CD4-positive, alpha-beta T cell treated with Interleukin-4 for 1 hour (primary cell): Measurements from ENCODE around the gene SRA1.
A peak's percentile ranks its signal among the peaks of the same experiment; 100 is the strongest.

ENCODE experiments used
- DNase-seq, 2 donors: peaks; one replicate each; pipeline ENCODE4 v3.0.0-alpha.2; 2020 to 2022

SRA1 gene

DNA sequence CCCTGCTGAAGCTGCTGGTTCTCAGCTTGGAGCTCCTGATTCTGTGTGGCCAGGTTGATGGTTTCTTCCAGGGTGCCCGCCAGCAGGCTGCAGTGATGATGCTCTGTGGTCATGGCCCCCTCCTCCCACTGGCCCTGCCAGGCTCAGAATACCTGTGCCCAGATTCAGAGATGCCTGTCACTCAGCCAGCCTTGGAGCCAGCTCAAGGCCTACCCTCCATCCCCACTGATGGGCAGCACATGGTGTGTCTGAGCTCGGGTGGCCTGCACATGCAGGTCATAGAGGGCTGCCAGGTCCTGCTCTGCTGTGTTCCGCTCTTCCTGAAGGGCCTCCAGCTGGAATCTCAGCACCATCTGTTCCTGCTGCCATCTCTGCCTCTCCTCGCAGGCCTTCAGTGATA, 12.8 kb upstream of the SRA1 start:
- DNase-seq, result no peak

DNA sequence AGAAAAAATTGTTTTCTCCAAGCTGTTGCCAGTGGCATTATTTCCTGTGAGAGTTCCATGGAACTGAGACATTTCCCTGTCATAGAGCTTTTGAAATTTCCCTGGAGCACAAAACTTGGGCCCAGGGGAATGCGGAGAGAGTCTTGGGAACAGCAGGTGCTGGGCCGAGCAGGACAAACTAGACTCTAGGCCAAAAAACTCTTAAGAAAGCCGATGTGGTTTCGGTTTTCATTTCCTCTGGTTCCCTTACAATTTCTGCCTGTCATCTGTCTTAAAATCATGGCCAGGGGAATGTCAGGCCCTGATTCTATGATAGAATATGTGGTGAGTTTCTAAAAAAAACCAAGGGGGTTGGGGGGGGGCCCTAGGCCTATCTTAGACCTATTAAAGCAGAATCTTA, 11.9 kb upstream of the SRA1 start:
- DNase-seq, result peak in 1 of 2 donors; percentile 45

DNA sequence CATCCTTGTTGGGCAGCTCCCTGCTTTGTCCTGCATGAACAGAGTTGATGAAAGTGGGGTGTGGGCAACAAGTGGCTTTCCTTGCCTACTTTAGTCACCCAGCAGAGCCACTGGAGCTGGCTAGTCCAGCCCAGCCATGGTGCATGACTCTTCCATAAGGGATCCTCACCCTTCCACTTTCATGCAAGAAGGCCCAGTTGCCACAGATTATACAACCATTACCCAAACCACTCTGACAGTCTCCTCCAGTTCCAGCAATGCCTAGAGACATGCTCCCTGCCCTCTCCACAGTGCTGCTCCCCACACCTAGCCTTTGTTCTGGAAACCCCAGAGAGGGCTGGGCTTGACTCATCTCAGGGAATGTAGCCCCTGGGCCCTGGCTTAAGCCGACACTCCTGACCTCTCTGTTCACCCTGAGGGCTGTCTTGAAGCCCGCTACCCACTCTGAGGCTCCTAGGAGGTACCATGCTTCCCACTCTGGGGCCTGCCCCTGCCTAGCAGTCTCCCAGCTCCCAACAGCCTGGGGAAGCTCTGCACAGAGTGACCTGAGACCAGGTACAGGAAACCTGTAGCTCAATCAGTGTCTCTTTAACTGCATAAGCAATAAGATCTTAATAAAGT, 11.3 kb upstream of the SRA1 start:
- no peak for DNase-seq

DNA sequence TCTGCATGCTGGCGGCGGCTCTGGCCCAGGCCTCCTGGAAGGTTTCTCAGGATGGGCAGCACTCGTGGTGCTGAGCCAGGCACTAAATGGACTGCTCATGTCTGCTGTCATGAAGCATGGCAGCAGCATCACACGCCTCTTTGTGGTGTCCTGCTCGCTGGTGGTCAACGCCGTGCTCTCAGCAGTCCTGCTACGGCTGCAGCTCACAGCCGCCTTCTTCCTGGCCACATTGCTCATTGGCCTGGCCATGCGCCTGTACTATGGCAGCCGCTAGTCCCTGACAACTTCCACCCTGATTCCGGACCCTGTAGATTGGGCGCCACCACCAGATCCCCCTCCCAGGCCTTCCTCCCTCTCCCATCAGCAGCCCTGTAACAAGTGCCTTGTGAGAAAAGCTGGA, 10.6 kb upstream of the SRA1 start:
- DNase-seq, result no peak

DNA sequence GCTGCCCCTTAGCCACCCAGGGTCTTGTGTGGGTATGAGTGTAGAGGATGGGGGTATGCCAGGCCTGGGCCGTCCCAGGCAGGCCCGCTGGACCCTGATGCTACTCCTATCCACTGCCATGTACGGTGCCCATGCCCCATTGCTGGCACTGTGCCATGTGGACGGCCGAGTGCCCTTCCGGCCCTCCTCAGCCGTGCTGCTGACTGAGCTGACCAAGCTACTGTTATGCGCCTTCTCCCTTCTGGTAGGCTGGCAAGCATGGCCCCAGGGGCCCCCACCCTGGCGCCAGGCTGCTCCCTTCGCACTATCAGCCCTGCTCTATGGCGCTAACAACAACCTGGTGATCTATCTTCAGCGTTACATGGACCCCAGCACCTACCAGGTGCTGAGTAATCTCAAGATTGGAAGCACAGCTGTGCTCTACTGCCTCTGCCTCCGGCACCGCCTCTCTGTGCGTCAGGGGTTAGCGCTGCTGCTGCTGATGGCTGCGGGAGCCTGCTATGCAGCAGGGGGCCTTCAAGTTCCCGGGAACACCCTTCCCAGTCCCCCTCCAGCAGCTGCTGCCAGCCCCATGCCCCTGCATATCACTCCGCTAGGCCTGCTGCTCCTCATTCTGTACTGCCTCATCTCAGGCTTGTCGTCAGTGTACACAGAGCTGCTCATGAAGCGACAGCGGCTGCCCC, 10.0 kb upstream of the SRA1 start:
- no peak for DNase-seq

DNA sequence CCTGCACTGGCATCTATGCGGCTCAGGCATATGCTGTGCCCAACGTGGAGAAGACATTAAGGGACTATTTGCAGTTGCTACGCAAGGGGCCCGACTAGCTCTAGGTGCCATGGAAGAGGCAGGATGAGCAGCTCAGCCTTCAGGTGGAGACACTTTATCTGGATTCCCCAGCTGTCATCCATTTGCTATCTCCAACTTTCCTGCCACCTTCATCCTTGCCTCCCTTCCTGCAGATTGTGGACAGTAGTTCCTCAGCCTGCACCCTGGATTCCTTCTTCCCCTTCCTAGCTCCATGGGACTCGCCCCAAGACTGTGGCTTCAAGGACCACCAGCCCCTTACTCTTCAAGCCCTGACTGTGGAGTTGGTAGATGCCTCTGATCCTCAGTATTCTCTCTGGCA, 9.4 kb upstream of the SRA1 start:
- DNase-seq, result no peak

DNA sequence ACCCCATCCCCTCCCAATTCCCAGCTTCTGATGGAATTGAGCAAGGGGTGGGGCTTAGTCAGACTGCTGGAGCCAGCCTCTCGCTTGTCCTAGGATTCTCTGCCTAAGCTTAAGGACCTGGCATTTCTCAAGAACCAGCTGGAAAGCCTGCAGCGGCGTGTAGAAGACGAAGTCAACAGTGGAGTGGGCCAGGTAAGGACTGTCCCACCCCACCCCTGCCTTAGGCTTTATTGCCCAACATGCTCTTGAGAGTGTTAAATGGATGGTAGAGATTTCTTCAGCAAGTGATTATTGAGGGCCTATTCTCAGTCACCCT, 8.5 kb upstream of the SRA1 start:
- DNase-seq, result no peak

DNA sequence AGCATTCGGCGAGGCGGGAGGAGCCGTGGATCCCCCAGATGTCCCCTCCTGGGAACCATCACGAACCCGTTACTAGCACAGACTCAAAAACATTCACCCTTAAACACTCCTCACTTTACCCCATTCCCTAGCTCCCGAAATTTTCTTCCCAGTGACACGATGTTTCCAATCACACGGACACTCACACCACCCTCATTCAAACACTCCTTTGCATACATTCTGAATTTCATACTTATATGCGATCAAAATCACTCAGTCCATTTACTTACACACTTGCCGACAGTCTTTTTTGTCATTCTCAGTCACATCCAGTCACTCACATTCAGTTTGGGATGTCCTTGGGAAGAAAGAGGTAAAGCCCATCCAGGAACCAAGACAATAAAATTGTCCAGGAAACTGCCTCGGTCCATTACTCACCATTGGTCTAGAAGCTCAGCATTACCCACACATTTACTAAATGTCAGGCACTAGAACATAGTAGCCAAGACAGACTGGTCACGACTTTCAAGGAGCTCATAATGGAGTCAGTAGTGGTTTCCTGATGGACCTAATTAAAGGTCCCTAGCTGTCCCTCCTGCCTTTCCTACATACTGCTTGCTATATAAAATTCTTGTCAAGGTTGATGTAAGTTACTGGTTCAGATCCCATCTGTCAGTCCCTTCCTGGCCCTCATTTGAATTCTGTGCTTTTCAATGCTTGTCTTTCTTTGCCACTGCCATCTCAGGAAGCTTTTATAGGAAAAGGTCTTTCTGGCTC, 7.9 kb upstream of the SRA1 start:
- DNase-seq, result no peak

DNA sequence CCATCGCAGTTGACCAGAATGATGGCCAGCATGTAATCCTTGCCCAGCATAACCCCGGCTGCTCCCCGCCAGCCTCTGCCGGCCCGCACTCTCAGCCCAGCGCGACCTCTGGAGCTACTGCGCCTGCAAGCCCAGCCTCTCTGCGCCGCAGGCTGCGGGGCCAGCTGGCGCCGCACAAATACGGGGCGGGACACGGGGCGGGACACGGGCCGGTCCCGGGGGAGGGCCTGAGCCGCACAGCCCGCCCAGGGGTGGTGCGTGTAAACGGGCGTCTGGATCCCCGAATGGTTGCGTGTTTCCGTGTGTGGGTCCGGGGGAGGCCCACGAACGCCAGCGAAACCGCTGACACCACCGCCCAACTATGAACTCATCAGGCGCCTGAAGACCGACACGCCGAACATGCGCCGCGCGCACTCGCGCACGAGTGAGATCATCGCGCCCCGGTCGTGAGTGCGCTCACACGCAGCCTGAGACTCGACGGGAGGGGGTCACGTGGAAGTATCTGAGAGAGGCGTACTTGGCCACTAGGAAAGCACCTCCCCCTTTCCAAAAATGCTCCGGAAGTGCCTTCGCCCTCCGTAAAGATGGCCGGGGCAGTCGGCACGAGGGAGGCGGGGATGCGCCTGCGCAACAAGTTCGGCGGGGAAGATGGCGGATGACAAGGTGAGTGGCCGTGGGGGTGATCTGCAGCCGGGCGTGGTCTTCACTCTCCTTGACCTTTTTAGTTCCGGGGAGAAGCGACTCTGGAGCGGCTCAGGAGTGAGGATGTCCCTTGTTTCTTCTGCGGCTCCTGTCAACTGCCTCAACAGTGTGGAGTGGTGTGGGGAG, 7.1 kb upstream of the SRA1 start, which contains the start of the genes APBB3 and SLC35A4:
APBB3 (minus strand) TSS at position 403 of the 828 bp plus-strand sequence; CDS start at position 50, 353 bp downstream.
SLC35A4 (plus strand) TSS at position 633 of the 828 bp plus-strand sequence. CDS start 2,342 bp downstream, outside the sequence.
- DNase-seq, result peak; percentile 99

DNA sequence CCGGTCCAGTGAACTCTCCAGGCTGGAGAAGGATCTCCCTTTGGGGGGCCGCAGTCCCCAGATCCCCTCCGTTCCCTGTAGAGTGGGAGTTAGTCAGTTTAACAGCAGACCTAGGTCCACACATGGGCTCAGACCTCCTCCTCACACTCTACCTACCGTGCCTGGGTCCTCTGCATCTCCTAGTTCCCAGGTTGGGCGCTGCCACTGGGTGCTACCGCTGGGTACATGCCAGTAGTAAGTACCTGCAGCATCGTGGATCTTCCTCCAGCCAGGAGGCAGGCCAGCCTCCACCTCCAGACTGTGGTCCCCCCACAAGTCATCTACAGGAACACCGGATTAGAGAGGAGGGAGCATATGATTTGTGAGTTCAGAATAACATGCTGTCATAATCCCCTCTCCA, 6.3 kb upstream of the SRA1 start:
- no peak for DNase-seq

DNA sequence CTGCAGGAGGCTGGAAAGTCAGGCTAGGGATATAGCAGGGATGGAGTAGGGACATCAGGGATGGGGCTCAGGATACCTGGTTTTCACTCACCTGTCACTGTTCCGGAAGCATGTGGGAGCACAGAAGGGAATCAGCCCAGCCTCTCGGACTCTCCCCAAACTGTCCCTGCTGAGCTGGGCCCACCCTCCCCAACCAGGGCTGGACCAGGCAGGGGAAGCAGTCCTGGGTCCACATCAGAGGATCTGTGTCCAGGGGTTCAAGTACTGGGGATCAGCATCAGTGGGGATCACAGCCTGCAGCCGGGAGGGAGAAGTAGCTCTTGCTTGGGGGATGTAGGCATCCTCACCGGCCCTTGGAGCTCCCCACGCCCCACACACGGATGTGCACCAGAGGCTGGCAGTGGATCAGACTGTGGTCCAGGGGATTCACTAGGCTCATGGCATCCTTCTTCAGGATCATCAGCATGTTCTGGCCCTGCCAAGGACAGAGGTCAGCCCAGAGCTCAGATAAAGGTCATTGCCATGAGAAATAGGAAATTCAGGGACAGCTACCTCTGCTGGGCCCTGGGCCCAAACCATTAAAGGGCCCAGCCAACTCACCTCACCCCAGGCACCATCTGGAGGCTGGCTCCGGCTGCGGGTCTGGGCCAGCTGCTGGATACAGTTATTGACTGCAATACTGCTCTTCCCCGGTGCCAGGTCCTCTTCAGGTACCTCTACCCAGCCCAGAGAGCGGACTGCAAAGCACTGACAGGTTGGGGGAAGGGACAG, 4.7 kb upstream of the SRA1 start:
- no peak for DNase-seq

DNA sequence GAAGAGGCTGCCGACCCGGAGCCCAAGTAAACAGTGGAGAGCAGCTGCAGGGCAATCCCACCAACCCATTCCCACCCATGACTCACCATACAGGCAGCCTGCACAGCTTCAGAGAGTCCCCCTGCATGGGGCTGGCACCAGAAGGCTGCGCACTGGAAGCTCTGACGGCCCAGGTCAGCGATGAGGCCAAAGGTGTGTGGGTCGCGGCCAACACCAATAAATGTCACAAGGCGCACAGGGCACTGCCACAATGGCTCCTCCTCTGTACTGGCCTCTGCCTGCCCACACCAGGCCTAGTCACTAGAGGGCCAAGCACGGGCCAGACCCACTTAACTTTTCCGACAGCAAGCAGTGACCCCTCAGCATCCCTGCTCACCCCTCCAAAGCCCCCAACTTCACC, 3.0 kb upstream of the SRA1 start:
- no peak for DNase-seq

DNA sequence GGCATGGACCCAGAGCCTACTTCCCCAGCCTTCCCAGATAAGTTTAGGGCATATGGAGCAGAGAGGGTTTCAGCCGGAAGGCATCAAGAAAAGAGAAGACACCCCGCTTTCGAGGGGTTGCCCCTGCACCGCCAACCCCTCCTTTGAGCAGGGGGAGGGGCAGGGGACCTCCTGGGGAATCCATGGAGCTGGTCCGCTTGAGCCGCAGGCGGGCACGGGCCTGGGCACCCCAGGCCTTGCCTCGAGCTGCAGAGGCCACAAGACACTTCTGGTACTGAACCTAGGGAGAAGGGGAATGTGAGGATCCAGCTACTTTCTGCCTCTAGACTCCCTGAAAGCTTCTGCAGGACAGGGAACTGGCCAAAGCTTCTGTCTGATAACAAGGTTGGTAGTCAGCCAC, 1.3 kb upstream of the SRA1 start:
- DNase-seq, result no peak

DNA sequence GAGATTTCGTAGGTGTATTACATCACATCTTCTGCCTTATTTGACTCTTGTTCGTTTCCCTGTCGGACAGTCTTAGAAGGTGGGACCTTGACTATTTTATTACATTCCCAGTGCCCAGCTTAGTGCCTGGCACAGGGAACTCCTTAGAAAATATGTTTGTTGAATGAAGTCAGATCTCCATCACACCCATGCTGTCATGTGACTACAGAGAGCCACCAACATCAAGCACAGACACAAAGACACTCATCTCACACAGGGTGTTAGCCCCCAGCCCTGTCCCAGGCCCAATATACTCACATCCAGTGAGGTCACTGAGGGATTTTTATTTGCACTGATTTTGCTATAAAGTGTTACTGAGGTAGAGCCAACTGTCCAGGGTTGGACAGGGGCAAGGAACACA, 692 bp upstream of the SRA1 start:
- no peak for DNase-seq

DNA sequence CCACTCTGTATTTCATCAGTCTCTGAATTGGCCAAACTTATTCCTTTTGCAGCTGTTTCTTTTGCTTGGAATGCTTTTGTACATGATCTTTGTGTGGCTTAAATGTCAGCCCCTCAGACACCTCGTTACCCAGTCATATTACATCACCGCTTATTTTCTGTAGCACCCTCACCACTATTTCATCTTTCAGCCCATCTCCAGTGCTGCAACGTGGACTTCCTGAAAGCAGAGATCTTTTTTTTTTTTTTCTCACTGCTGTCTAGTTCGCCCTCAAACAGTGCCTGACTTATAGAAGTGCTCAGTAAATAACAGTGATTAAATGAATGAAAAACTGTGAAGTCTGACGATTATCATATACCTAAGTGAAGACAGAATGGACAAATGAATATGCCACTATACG, 835 bp downstream of the SRA1 start:
- no peak for DNase-seq

DNA sequence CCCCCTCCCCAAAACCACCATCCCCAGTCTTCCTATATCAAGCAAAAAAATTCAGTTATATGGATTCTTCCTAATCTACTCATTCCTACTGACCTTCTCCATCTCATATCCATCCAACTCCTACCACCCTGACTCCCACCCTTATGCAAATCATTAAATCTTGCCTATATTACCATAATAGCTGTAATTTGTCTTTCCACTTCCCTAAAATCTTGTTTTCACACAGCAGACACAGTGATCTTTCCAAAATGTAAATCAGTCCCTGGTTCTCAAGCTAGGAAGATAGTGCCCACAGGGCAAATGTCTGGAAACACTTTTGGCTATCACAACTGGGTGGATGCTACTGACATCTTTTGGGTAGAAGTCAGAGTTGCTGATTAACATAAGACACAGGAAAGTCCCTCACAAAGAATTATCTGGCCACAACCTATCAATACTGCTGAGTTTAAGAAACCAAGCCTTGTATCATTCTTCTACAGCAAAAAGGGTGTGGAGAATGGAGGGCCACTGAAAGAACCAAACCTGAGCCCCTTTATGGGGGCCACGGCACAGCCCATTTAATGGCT, 1.4 kb downstream of the SRA1 start:
- no peak for DNase-seq

DNA sequence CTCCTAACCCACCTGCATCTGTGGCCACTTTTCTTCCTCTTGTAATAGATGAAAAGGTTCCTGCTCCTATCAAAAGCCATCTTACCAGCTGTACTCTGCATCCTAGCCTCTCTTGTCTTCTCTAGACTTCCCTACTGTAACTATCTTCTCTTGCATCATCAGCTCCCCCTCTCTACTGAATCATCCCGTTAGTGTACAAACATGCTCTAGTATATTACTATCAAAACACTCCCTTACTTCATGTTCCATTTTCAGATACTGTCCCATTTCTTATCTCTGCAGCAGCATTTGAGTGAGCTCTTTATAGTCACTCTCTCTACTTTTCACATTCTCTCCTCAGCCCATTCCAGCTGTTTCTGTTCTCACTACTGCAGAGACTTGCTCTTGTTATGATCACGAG, 2.8 kb downstream of the SRA1 start:
- DNase-seq, result no peak

DNA sequence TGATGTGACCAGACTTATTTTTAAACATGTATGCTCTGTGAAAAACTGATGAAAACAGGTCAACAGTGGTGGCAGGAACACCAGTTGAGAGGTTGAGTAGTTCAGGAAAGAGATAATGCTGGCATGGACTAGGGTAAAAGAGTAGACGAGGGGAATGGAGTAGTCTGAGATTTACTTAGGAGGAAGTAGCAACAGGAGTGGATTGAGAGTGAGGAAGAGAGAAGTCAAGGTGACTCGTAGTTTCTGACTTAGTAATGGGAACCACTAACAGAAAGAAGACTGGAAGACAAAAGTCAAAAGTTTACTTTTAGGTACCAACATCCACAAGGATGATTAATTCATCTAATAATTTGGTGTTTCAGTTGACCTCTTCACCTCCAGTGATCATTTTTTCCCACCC, 3.6 kb downstream of the SRA1 start:
- DNase-seq, result no peak

DNA sequence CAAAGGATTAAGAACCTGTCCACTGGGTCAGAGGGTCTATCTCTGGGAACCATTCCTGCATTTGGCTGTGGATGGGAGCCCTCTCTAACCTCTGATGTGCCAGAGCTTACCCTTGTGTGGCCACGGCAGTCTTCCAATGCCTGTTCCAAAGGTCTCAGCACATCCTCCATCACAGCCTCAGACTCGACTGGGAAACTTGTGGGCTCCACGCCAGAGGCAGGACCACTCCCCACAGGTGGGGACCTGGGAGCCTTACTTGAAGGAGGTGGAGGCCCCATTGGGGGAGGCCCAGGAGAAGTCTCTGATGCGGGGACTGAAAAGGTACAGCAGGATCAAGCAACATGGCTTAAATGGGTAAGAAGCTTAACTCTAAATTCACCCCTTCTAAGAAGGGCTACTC, 5.4 kb downstream of the SRA1 start:
- no peak for DNase-seq

DNA sequence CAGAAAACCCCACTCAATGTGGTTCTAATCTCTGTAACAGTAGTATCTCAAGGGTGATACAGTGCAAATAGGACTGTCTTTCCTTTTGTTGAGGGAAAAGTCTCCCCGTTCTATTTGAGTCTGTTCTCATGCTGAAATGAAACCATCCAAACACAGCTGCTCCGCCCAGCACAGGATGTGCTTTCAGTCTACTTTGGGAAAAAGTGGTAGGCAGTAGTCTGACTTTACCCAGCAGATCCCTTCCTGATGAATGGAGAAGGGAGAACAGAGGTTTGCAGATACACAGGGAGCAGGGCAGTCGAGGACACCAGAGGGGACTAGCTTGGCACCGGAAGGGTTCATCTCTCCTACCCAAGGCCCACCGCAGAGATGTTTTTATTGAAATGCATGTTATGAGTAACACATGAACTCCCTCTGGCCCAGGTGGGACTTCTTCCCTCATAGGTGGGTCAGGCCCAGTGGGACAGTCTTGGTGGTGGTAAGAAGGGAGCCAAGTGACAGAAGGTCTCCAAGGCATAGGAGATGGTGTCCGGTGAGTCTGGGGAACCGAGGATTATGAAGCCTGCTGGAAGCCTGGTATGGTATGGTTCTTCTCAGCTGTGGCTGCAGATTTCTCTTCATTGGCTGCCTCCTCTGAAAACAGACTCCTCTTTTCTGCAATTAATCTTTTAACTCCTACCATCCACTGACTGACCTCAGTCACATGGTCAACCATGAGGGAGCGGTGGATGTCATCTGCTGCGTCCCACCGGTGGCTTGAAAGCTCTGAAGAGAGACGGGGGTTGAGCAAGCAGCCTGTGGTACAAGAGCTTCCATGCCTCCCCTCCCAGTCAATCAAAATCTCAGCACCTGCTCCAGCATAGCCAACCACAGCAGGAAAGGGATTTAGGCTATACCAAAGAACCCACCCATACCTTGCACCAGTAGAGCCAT, 6.9 kb downstream of the SRA1 start:
- DNase-seq, result no peak
